Measurements from ENCODE around the gene RNU6-1.

DNA sequence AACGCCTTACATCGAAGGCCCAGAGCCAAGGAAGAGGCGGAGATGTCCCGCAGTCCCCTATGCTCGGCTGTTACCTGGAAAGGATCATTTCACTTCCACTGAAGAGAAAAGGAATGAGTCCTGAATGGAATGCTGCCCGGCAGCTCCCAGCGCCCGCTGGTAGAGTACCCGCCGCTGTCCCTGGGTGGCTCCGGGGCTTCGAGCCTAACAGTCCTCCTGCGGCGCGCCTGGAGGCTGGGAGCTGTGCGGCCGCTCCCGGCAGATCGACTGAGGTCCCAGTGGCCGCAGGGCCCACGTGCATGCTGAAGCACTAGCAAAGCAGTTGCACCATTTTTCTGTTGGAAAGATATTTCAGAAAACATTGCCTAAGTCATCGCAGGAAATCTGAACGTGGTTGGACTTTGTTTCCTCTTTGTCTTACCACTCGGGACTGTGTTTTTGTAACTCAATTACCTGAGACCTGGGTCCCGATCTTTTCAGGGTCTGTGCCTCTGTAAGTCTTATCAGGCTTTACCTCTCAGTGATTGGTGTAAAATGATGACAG, 984 bp downstream of the RNU6-1 start:
- TF ChIP-seq, protein P1, sequence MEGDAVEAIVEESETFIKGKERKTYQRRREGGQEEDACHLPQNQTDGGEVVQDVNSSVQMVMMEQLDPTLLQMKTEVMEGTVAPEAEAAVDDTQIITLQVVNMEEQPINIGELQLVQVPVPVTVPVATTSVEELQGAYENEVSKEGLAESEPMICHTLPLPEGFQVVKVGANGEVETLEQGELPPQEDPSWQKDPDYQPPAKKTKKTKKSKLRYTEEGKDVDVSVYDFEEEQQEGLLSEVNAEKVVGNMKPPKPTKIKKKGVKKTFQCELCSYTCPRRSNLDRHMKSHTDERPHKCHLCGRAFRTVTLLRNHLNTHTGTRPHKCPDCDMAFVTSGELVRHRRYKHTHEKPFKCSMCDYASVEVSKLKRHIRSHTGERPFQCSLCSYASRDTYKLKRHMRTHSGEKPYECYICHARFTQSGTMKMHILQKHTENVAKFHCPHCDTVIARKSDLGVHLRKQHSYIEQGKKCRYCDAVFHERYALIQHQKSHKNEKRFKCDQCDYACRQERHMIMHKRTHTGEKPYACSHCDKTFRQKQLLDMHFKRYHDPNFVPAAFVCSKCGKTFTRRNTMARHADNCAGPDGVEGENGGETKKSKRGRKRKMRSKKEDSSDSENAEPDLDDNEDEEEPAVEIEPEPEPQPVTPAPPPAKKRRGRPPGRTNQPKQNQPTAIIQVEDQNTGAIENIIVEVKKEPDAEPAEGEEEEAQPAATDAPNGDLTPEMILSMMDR (conservative IDR thresholded peaks at IDR 0.05; ENCODE audit: low read length), result no peak
- TF ChIP-seq EZH2phosphoT487 (IDR thresholded peaks at IDR 0.05; ENCODE audit: borderline replicate concordance, low read depth, low read length), result no peak
